H1 (cell line): Measurements from ENCODE around the gene DNAJC9. TPM values are rescaled to one million over a fixed set of nuclear protein-coding genes. Genes with fewer than 3 reads are reported as not detected.

ENCODE experiments used
- CTCF ChIA-PET: fragments of 300-600 bp; sonication (Branson Sonifier 250); formaldehyde crosslinking; loops from one replicate; lab custom pipeline; 2021; ENCODE audit not compliant: partially characterized antibody; lab: Charles Lee
- POLR2A ChIA-PET: fragments of 300-600 bp; sonication (Branson Sonifier 250); formaldehyde crosslinking; loops from one replicate; lab custom pipeline; 2021; ENCODE audit warnings: inconsistent platforms; ENCODE audit not compliant: partially characterized antibody; lab: Charles Lee
- DNase-seq, 2 experiments: peaks; one replicate each; pipeline versions ENCODE4 v3.0.0 to v3.0.0-alpha.2; 2010 to 2022; ENCODE audit warnings: low spot score in 2 of 2, low read depth in 1 of 2, mixed read lengths in 1 of 2
- FAIRE-seq: peaks from 2 replicates; lab custom pipeline; 2011; peaks lifted over from hg19 to GRCh38; lab: Jason Lieb, UNC
- H2AFZ ChIP-seq: 2 replicates; pipeline ENCODE4 v1.8.1; 2012; ENCODE audit warnings: low read length, inconsistent platforms
- H2AK5ac ChIP-seq: 2 replicates; pipeline ENCODE4 v1.6.1; 2013; ENCODE audit warnings: low read depth, low read length
- H2BK120ac ChIP-seq: replicated peaks from 2 replicates; pipeline ENCODE3; 2013; ENCODE audit warnings: low read depth, low read length, inconsistent platforms
- H2BK12ac ChIP-seq: 2 replicates; pipeline ENCODE4 v1.6.1; 2013; ENCODE audit warnings: low read depth, low read length
- H2BK15ac ChIP-seq: 2 replicates; pipeline ENCODE4 v1.6.1; 2013; ENCODE audit warnings: low read length
- H2BK20ac ChIP-seq: 2 replicates; pipeline ENCODE4 v1.6.1; 2013; ENCODE audit warnings: low read length
- H2BK5ac ChIP-seq: 2 replicates; pipeline ENCODE4 v1.6.1; 2013; ENCODE audit warnings: low read depth, low read length
- H3K14ac ChIP-seq: 2 replicates; pipeline ENCODE4 v1.6.1; 2013; ENCODE audit warnings: inconsistent platforms; ENCODE audit not compliant: insufficient read length
- H3K18ac ChIP-seq: 2 replicates; pipeline ENCODE4 v1.6.1; 2013; ENCODE audit warnings: low read length; ENCODE audit errors: extremely low read depth
- H3K23ac ChIP-seq: 2 replicates; pipeline ENCODE4 v1.6.1; 2013; ENCODE audit warnings: inconsistent platforms; ENCODE audit not compliant: insufficient read length
- H3K23me2 ChIP-seq: 2 replicates; pipeline ENCODE4 v1.6.1; 2013; ENCODE audit warnings: low read depth, low read length
- H3K27ac ChIP-seq: 2 replicates; pipeline ENCODE4 v1.6.1; 2011; ENCODE audit warnings: low read depth, low read length, inconsistent platforms
- H3K27me3 ChIP-seq, 4 experiments: replicated peaks in 1 of 4; 1 replicate in 1 of 4; 2 replicates in 3 of 4; pipeline versions ENCODE4 v1.6.1 to v1.8.1; 2011 to 2013; ENCODE audit warnings: low read length in 3 of 4, mild to moderate bottlenecking in 3 of 4, inconsistent platforms in 2 of 4, mixed read lengths in 2 of 4, moderate library complexity in 1 of 4; ENCODE audit not compliant: control insufficient read depth in 3 of 4, insufficient read depth in 3 of 4; ENCODE audit errors: extremely low read depth in 1 of 4
- H3K36me3 ChIP-seq, 4 experiments: 2 replicates each; pipeline versions ENCODE4 v1.6.1 to v1.8.1; 2011 to 2013; ENCODE audit warnings: mild to moderate bottlenecking in 4 of 4, low read length in 3 of 4, moderate library complexity in 2 of 4, control low read depth in 1 of 4, inconsistent platforms in 1 of 4; ENCODE audit not compliant: insufficient read depth in 4 of 4, control insufficient read depth in 2 of 4
- H3K4ac ChIP-seq: replicated peaks from 2 replicates; pipeline ENCODE3; 2013; ENCODE audit warnings: low read length, low read depth, mixed read lengths, inconsistent platforms; ENCODE audit not compliant: insufficient read length
- H3K4me1 ChIP-seq, 4 experiments: replicated peaks in 1 of 4; 1 replicate in 1 of 4; 2 replicates in 3 of 4; pipeline versions ENCODE4 v1.6.1 to v1.8.1; 2011 to 2013; ENCODE audit warnings: low read length in 3 of 4, inconsistent platforms in 2 of 4, mixed read lengths in 1 of 4; ENCODE audit not compliant: insufficient read depth in 4 of 4, control insufficient read depth in 3 of 4
- H3K4me2 ChIP-seq, 2 experiments: 2 replicates each; pipeline versions ENCODE4 v1.6.1 to v1.8.1; 2011 to 2013; ENCODE audit warnings: low read depth in 2 of 2, low read length in 2 of 2, control low read depth in 1 of 2, inconsistent platforms in 1 of 2, mild to moderate bottlenecking in 1 of 2; ENCODE audit not compliant: insufficient read depth in 1 of 2
- H3K4me3 ChIP-seq, 4 experiments: fragments of 200-600, 300-600 bp in 1 of 4; sonication (generic), shearing (Covaris generic), sonication (Bioruptor Twin) in 1 of 4; 2 replicates each; pipeline versions ENCODE4 v1.5.1 to v1.8.1; 2011 to 2016; ENCODE audit warnings: low read length in 4 of 4, low read depth in 3 of 4, control low read depth in 2 of 4, inconsistent platforms in 2 of 4, mild to moderate bottlenecking in 2 of 4, mixed read lengths in 1 of 4, moderate library complexity in 1 of 4; ENCODE audit not compliant: insufficient read depth in 2 of 4; ENCODE audit errors: extremely low read depth in 1 of 4
- H3K56ac ChIP-seq: replicated peaks from 2 replicates; pipeline ENCODE3; 2013; ENCODE audit warnings: low read depth, mild to moderate bottlenecking, mixed read lengths, low read length, inconsistent platforms; ENCODE audit not compliant: insufficient read length
- H3K79me1 ChIP-seq: 2 replicates; pipeline ENCODE4 v1.6.1; 2013; ENCODE audit warnings: low read depth, low read length, control low read depth
- H3K79me2 ChIP-seq, 2 experiments: 2 replicates each; pipeline versions ENCODE4 v1.6.1 to v1.8.1; 2012 to 2013; ENCODE audit warnings: low read length in 2 of 2, mild to moderate bottlenecking in 2 of 2, inconsistent platforms in 1 of 2; ENCODE audit not compliant: insufficient read depth in 2 of 2, control insufficient read depth in 1 of 2
- H3K9ac ChIP-seq, 4 experiments: replicated peaks in 1 of 4; 1 replicate in 1 of 4; 2 replicates in 3 of 4; pipeline versions ENCODE4 v1.6.1 to v1.8.1; 2011 to 2013; ENCODE audit warnings: low read depth in 3 of 4, low read length in 3 of 4, control low read depth in 2 of 4, mild to moderate bottlenecking in 2 of 4, moderate library complexity in 2 of 4, inconsistent platforms in 1 of 4; ENCODE audit errors: extremely low read depth in 1 of 4
- H3K9me3 ChIP-seq, 2 experiments: 2 replicates each; pipeline versions ENCODE4 v1.6.1 to v1.8.1; 2012 to 2013; ENCODE audit warnings: mild to moderate bottlenecking in 2 of 2, moderate library complexity in 2 of 2, control low read depth in 1 of 2, inconsistent platforms in 1 of 2, low read depth in 1 of 2, low read length in 1 of 2, mixed read lengths in 1 of 2; ENCODE audit not compliant: insufficient read depth in 2 of 2
- H4K20me1 ChIP-seq, 2 experiments: replicated peaks in 1 of 2; 2 replicates each; pipeline versions ENCODE3 to v1.8.1; 2011 to 2013; ENCODE audit warnings: inconsistent platforms in 2 of 2, low read length in 2 of 2, mild to moderate bottlenecking in 1 of 2; ENCODE audit not compliant: insufficient read depth in 2 of 2, control insufficient read depth in 1 of 2
- H4K5ac ChIP-seq: 2 replicates; pipeline ENCODE4 v1.6.1; 2013; ENCODE audit warnings: low read length, low read depth, mixed read lengths, inconsistent platforms; ENCODE audit not compliant: insufficient read length
- H4K8ac ChIP-seq: 2 replicates; pipeline ENCODE4 v1.8.0; 2013; ENCODE audit warnings: mild to moderate bottlenecking, moderate library complexity, low read length, inconsistent platforms; ENCODE audit not compliant: insufficient read depth; ENCODE audit errors: extremely low read depth
- H4K91ac ChIP-seq: replicated peaks from 2 replicates; pipeline ENCODE3; 2013; ENCODE audit warnings: low read length, mixed read lengths, inconsistent platforms; ENCODE audit not compliant: insufficient read length
- ASH2L ChIP-seq: fragments of 200-600, 300-600 bp; sonication (generic); IDR thresholded peaks from one replicate; pipeline ENCODE4 v1.7.1; 2017; ENCODE audit warnings: low read length
- BCL11A ChIP-seq, 2 experiments: IDR thresholded peaks; one replicate each; pipeline ENCODE4 v1.6.1; 2011; ENCODE audit warnings: low read depth in 2 of 2, low read length in 2 of 2, mild to moderate bottlenecking in 2 of 2
- BRCA1 ChIP-seq: IDR thresholded peaks from 2 replicates; pipeline ENCODE4 v1.6.1; 2012; ENCODE audit warnings: low read depth, low read length, improper control_type of control experiment
- CTBP2 ChIP-seq: IDR thresholded peaks from 2 replicates; pipeline ENCODE4 v1.7.0; 2011; ENCODE audit warnings: borderline replicate concordance, mild to moderate bottlenecking, moderate library complexity, mixed read lengths, low read length; ENCODE audit not compliant: insufficient read depth, insufficient read length
- EGR1 ChIP-seq: IDR thresholded peaks from 2 replicates; pipeline ENCODE4 v1.6.1; 2011; ENCODE audit warnings: low read depth, low read length, borderline replicate concordance
- EP300 ChIP-seq, 2 experiments: IDR thresholded peaks; 1 replicate in 1 of 2; 2 replicates in 1 of 2; pipeline ENCODE4 v1.6.1; 2011 to 2012; ENCODE audit warnings: low read depth in 2 of 2, low read length in 2 of 2, mild to moderate bottlenecking in 2 of 2, borderline replicate concordance in 1 of 2, inconsistent platforms in 1 of 2, moderate library complexity in 1 of 2
- GTF2F1 ChIP-seq: IDR thresholded peaks from 2 replicates; pipeline ENCODE4 v1.6.1; 2012; ENCODE audit warnings: low read depth, low read length, improper control_type of control experiment, borderline replicate concordance
- MAFK ChIP-seq: IDR thresholded peaks from 2 replicates; pipeline ENCODE4 v1.6.1; 2012; ENCODE audit warnings: low read depth, mild to moderate bottlenecking, improper control_type of control experiment, low read length
- POLR2A ChIP-seq, 2 experiments: IDR thresholded peaks; 1 replicate in 1 of 2; 2 replicates in 1 of 2; pipeline ENCODE4 v1.6.1; 2011; ENCODE audit warnings: low read depth in 2 of 2, low read length in 2 of 2, mild to moderate bottlenecking in 2 of 2; ENCODE audit errors: control extremely low read depth in 1 of 2
- SP1 ChIP-seq: IDR thresholded peaks from 2 replicates; pipeline ENCODE4 v1.6.1; 2011; ENCODE audit warnings: low read depth, low read length
- TBP ChIP-seq: IDR thresholded peaks from 2 replicates; pipeline ENCODE4 v1.6.1; 2011; ENCODE audit warnings: low read depth, low read length, improper control_type of control experiment
- WGBS, 2 experiments: shearing (Covaris generic) in 1 of 2; methylation state at CpG; one replicate each; pipeline versions ENCODE4 v1.1.6 to v1.1.7; 2013 to 2015; ENCODE audit warnings: low lambda C conversion rate in 2 of 2, mixed read lengths in 2 of 2, inconsistent platforms in 1 of 2, low coverage in 1 of 2, missing lambda C conversion rate in 1 of 2; ENCODE audit not compliant: insufficient replicate concordance in 2 of 2, insufficient coverage in 1 of 2, insufficient read length in 1 of 2; ENCODE audit errors: extremely low coverage in 1 of 2, missing lambda C conversion rate in 1 of 2; 5-methylcytosine and 5-hydroxymethylcytosine counted together
- polyA plus RNA-seq, 7 experiments: library from polyadenylated mRNA; depleted of rRNA in 3 of 7; stranded (reverse) in 5 of 7; unstranded in 2 of 7; fragments of >200 nt in 5 of 7; fragments of 200-250 nt in 2 of 7; gene quantifications; 1 replicate in 5 of 7; 2 replicates in 1 of 7; 4 replicates in 1 of 7; pipeline versions ENCODE4 v1.2.1 to v1.2.3, GENCODE V29; 2011 to 2013; ENCODE audit warnings: missing spikeins in 2 of 7, mixed read lengths in 2 of 7
- total RNA-seq: library from RNA; stranded (reverse); fragmentation: NEBNext Ultra II Directional; extraction: Animal tissue kit (Norgen Biotek cat#: 25700); gene quantifications from 2 replicates; pipeline ENCODE4 v1.2.1, GENCODE V29; 2021
- TF ChIP-seq, protein P1 (sequence below), 3 experiments: IDR thresholded peaks; 1 replicate in 2 of 3; 2 replicates in 1 of 3; pipeline versions ENCODE4 v1.5.1 to v1.6.1; 2011; ENCODE audit warnings: low read length in 3 of 3, mild to moderate bottlenecking in 3 of 3, inconsistent platforms in 2 of 3, low read depth in 1 of 3, moderate library complexity in 1 of 3; ENCODE audit not compliant: insufficient read depth in 1 of 3; ENCODE audit errors: control extremely low read depth in 1 of 3

DNAJC9 gene
- total and polyA plus RNA-seq, 2 of the 8 experiments (the other 6 are each of a cell fraction or from before 2014, with no cell fraction given): 26.0 to 32.2 TPM

DNA sequence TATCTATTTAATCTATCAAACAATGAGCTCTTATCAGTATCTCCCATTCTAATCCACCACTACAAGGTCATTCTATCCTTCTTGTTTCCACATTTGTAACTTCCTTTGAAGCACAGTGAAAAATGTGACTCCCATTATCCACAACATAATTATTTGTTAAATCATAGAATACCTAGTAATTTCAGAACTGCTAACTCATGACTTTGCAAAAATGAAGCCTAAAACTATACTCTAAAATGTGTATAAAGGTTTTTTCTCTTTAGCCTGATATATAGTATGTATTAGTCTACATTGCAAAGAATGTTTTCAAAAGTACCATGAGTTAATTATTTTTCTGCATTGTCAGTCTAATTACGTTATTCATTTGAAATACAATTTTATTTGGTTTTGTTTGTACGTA, 17.4 kb upstream of the DNAJC9 start:
- Histone ChIP-seq H3K27me3 (no peaks in the 10 kb centered on the region), H3K79me1 (no peaks in the 10 kb centered on the region), H3K27ac (no peak overlapping the region), H4K91ac (no peak overlapping the region), H3K4me2 (no peak overlapping the region), H3K4ac (no peak overlapping the region), H2BK12ac (no peak overlapping the region), H4K20me1 (no peaks in the 10 kb centered on the region), H3K4me3 (no peak overlapping the region), H3K79me2 (no peaks in the 10 kb centered on the region), H3K9ac (no peak overlapping the region), H2BK120ac (no peak overlapping the region), H2AFZ (no peak overlapping the region), H3K56ac (no peak overlapping the region), H2AK5ac (no peak overlapping the region), H4K5ac (no peak overlapping the region), H4K8ac (no peak overlapping the region), H2BK15ac (no peak overlapping the region), H3K18ac (no peak overlapping the region), H2BK20ac (no peak overlapping the region), H3K9me3 (0 out of 4 replicates have a peak, but pooled peaks cover 2 to 5% of the 10 kb centered on the region in 2 experiments), H3K23ac (no peak overlapping the region), H3K14ac (no peak overlapping the region), H3K4me1 (no peaks in the 10 kb centered on the region), H3K36me3 (no peaks in the 10 kb centered on the region), H2BK5ac (no peak overlapping the region), H3K23me2 (no peaks in the 10 kb centered on the region)
- ChIA-PET CTCF (interaction anchor here (0.5 to 2.5 kb wide), 12 partner anchors 8 to 120 kb away, joined by 3 to 18 read pairs (median 6); partner anchors contain the start of gene MRPS16), POLR2A (interaction anchor here (1.8 to 2.6 kb wide), 2 partner anchors 9 to 17 kb away, joined by 7 to 8 read pairs; partner anchors contain the start of gene DNAJC9)
- no peak for FAIRE-seq
- 85% methylated on average over 2 of the region's 2 CpGs; no CpG with 5 or more reads in 1 of the 2 experiments for WGBS, 2 experiments
- DNase-seq: no peak
- no peak for TF ChIP-seq GTF2F1
- TF ChIP-seq BRCA1: no peak
- no peak for TF ChIP-seq TBP
- TF ChIP-seq EGR1: no peak
- TF ChIP-seq EP300 (IDR thresholded peaks at IDR 0.05; ENCODE audit: borderline replicate concordance in 1 of 2, low read depth in 2 of 2, low read length in 2 of 2): no peak
- no peak for TF ChIP-seq SP1
- TF ChIP-seq MAFK: no peak
- TF ChIP-seq, protein P1, sequence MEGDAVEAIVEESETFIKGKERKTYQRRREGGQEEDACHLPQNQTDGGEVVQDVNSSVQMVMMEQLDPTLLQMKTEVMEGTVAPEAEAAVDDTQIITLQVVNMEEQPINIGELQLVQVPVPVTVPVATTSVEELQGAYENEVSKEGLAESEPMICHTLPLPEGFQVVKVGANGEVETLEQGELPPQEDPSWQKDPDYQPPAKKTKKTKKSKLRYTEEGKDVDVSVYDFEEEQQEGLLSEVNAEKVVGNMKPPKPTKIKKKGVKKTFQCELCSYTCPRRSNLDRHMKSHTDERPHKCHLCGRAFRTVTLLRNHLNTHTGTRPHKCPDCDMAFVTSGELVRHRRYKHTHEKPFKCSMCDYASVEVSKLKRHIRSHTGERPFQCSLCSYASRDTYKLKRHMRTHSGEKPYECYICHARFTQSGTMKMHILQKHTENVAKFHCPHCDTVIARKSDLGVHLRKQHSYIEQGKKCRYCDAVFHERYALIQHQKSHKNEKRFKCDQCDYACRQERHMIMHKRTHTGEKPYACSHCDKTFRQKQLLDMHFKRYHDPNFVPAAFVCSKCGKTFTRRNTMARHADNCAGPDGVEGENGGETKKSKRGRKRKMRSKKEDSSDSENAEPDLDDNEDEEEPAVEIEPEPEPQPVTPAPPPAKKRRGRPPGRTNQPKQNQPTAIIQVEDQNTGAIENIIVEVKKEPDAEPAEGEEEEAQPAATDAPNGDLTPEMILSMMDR (IDR thresholded peaks at IDR 0.05; ENCODE audit: control extremely low read depth in 1 of 3, insufficient read depth in 1 of 3, low read depth in 1 of 3, low read length in 3 of 3): no peak
- no peak for TF ChIP-seq ASH2L
- no peak for TF ChIP-seq BCL11A (IDR thresholded peaks at IDR 0.05; ENCODE audit: low read depth in 2 of 2, low read length in 2 of 2)
- no peak for TF ChIP-seq POLR2A (IDR thresholded peaks at IDR 0.05; ENCODE audit: control extremely low read depth in 1 of 2, low read depth in 2 of 2, low read length in 2 of 2)
- no peak for TF ChIP-seq CTBP2
